Effector memory CD4-positive, alpha-beta T cell (primary cell): ENCODE measurements around the gene LGALS8.
"Not testable (repeated sequence)": the region's sequence is repeated elsewhere in the genome, so short reads cannot be mapped to it uniquely, and the experiment has no call there.

Experiments
- DNase-seq, 3 donors: peaks; one replicate each; pipeline ENCODE4 v3.0.0-alpha.2; 2020
- H3K27ac ChIP-seq: 2 replicates; pipeline ENCODE4 v1.7.0; 2013; ENCODE audit warnings: mild to moderate bottlenecking, low read length, moderate library complexity; ENCODE audit not compliant: insufficient read depth, poor library complexity, severe bottlenecking
- H3K27me3 ChIP-seq: replicated peaks from 2 replicates; pipeline ENCODE4 v1.7.0; 2013; ENCODE audit warnings: mild to moderate bottlenecking, low read length; ENCODE audit not compliant: insufficient read depth, control insufficient read depth, poor library complexity, severe bottlenecking
- H3K36me3 ChIP-seq: 2 replicates; pipeline ENCODE4 v1.7.0; 2013; ENCODE audit warnings: mild to moderate bottlenecking, low read length, moderate library complexity; ENCODE audit not compliant: control insufficient read depth, insufficient read depth
- H3K4me1 ChIP-seq: 2 replicates; pipeline ENCODE4 v1.7.0; 2013; ENCODE audit warnings: low read length, mild to moderate bottlenecking; ENCODE audit not compliant: control insufficient read depth, insufficient read depth, poor library complexity, severe bottlenecking
- H3K4me3 ChIP-seq: 2 replicates; pipeline ENCODE4 v1.7.0; 2013; ENCODE audit warnings: low read length, low read depth, mild to moderate bottlenecking; ENCODE audit not compliant: insufficient read depth, poor library complexity, severe bottlenecking
- H3K9me3 ChIP-seq: 2 replicates; pipeline ENCODE4 v1.7.0; 2013; ENCODE audit warnings: mild to moderate bottlenecking, low read length, moderate library complexity; ENCODE audit not compliant: control insufficient read depth

The LGALS8 gene

GRCh38 chr1:236556606-236557005 lies 32.8 kb downstream of the LGALS8 start:
- Histone ChIP-seq H3K4me1 (no peaks in the 10 kb centered on the region), H3K4me3 (no peak overlapping the region), H3K36me3 (peaks cover 87% of the 10 kb centered on the region), H3K9me3 (no peaks in the 10 kb centered on the region), H3K27me3 (no peaks in the 10 kb centered on the region), H3K27ac (no peak overlapping the region)
- no peak for DNase-seq

GRCh38 chr1:236558081-236558480 lies 34.3 kb downstream of the LGALS8 start:
- Histone ChIP-seq H3K36me3 (peaks cover 74% of the 10 kb centered on the region), H3K4me1 (no peaks in the 10 kb centered on the region), H3K27me3 (no peaks in the 10 kb centered on the region), H3K27ac (no peak overlapping the region), H3K9me3 (no peaks in the 10 kb centered on the region), H3K4me3 (no peak overlapping the region)
- DNase-seq, result no peak

GRCh38 chr1:236558846-236559245 lies 35.1 kb downstream of the LGALS8 start:
- no peak overlapping the region for H3K27ac ChIP-seq
- no peaks in the 10 kb centered on the region for H3K9me3 ChIP-seq
- no peaks in the 10 kb centered on the region for H3K27me3 ChIP-seq
- no peak for DNase-seq
- H3K36me3 ChIP-seq, result peaks cover 72% of the 10 kb centered on the region
- no peaks in the 10 kb centered on the region for H3K4me1 ChIP-seq
- no peak overlapping the region for H3K4me3 ChIP-seq

GRCh38 chr1:236560213-236560771 lies 36.5 kb downstream of the LGALS8 start:
- Histone ChIP-seq H3K4me1 (no peaks in the 10 kb centered on the region), H3K27me3 (no peaks in the 10 kb centered on the region)

GRCh38 chr1:236561976-236562375 lies 38.2 kb downstream of the LGALS8 start:
- DNase-seq, result no peak
- H3K9me3 ChIP-seq, result no peaks in the 10 kb centered on the region
- no peak overlapping the region for H3K27ac ChIP-seq
- H3K36me3 ChIP-seq, result peaks cover 64% of the 10 kb centered on the region
- H3K4me3 ChIP-seq, result no peak overlapping the region
- no peaks in the 10 kb centered on the region for H3K4me1 ChIP-seq
- H3K27me3 ChIP-seq, result no peaks in the 10 kb centered on the region

More at GRCh38 chr1:236560213-236560771, 36.5 kb downstream of the LGALS8 start:
- Histone ChIP-seq H3K27ac (no peak overlapping the region), H3K36me3 (peaks cover 72% of the 10 kb centered on the region), H3K9me3 (no peaks in the 10 kb centered on the region), H3K4me3 (no peak overlapping the region)
- DNase-seq, result no peak

- Histone ChIP-seq H3K27me3 (no peaks in the 10 kb centered on the region), H3K27ac (no peak overlapping the region), H3K4me1 (no peaks in the 10 kb centered on the region), H3K9me3 (no peaks in the 10 kb centered on the region), H3K36me3 (peaks cover 50% of the 10 kb centered on the region), H3K4me3 (no peak overlapping the region)
- DNase-seq, result no peak
Observed at GRCh38 chr1:236565530-236565929, 41.7 kb downstream of the LGALS8 start.

GRCh38 chr1:236568285-236568894 lies 44.6 kb downstream of the LGALS8 start:
- Histone ChIP-seq H3K9me3 (no peaks in the 10 kb centered on the region), H3K4me1 (no peaks in the 10 kb centered on the region), H3K27me3 (no peaks in the 10 kb centered on the region), H3K27ac (no peak overlapping the region), H3K4me3 (no peak overlapping the region), H3K36me3 (peaks cover 70% of the 10 kb centered on the region)
- DNase-seq, result no peak

- no peaks in the 10 kb centered on the region for H3K9me3 ChIP-seq
- no peak for DNase-seq
- H3K27ac ChIP-seq, result no peak overlapping the region
- peaks cover 76% of the 10 kb centered on the region for H3K36me3 ChIP-seq
- H3K4me1 ChIP-seq, result no peaks in the 10 kb centered on the region
- H3K27me3 ChIP-seq, result no peaks in the 10 kb centered on the region
- H3K4me3 ChIP-seq, result no peak overlapping the region
Observed at GRCh38 chr1:236575523-236575922, 51.7 kb downstream of the LGALS8 start.

GRCh38 chr1:236576004-236576403 lies 52.2 kb downstream of the LGALS8 start:
- Histone ChIP-seq H3K27me3 (no peaks in the 10 kb centered on the region), H3K36me3 (peaks cover 72% of the 10 kb centered on the region), H3K9me3 (no peaks in the 10 kb centered on the region), H3K27ac (no peak overlapping the region), H3K4me3 (no peak overlapping the region), H3K4me1 (no peaks in the 10 kb centered on the region)
- no peak for DNase-seq

GRCh38 chr1:236577041-236577440 lies 53.3 kb downstream of the LGALS8 start:
- H3K4me3 ChIP-seq, H3K27ac ChIP-seq, H3K27me3 ChIP-seq, H3K9me3 ChIP-seq, DNase-seq, H3K4me1 ChIP-seq: not testable (repeated sequence)
- peaks cover 66% of the 10 kb centered on the region for H3K36me3 ChIP-seq
